ENCODE data around the gene RAPH1. TPM values are rescaled to one million over a fixed set of nuclear protein-coding genes. Genes with fewer than 3 reads are reported as not detected.
"Not testable (repeated sequence)": the region's sequence is repeated elsewhere in the genome, so short reads cannot be mapped to it uniquely, and the experiment has no call there.

RAPH1 gene
- total RNA-seq, 2 donors from 2014 or later: 7.7 to 9.0 TPM

DNA sequence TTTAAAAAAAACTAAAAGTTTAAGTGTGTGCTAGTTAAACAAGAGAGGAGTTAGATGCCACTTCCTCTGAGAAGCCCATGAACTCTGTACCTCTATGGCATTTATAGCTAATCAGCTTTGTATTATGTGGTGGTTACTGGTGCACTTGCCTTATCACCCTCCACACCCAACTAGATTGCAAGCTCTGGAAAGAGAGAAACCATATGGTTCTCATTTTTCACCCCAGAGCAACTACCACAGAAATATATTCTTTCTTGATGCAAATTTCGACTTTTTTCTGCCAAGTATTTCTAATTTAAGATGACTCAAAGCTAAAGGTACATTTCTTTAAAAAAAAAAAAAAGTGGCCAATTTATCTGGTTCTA is 24.2 kb downstream of the RAPH1 start:
- Mint-ChIP-seq H3K27ac (no peak overlapping the region), H3K9me3 (no peaks in the 10 kb centered on the region), H3K36me3 (peaks cover 0 to 8% of the 10 kb centered on the region in 2 donors)
- ATAC-seq: no peak
- no peak for DNase-seq (ENCODE audit: low spot score in 2 of 2)

GRCh38 chr2:203510256-203510940 is 24.7 kb downstream of the RAPH1 start:
- H3K27ac Mint-ChIP-seq: peak overlapping the region in 1 of 2 donors; percentile 9
- no peaks in the 10 kb centered on the region for H3K9me3 Mint-ChIP-seq
- peaks cover 0 to 6% of the 10 kb centered on the region in 2 donors for H3K36me3 Mint-ChIP-seq
- no peak for ATAC-seq
- DNase-seq (ENCODE audit: low spot score in 2 of 2): no peak

- Mint-ChIP-seq H3K36me3 (peaks cover 5 to 26% of the 10 kb centered on the region in 2 donors), H3K9me3 (peaks cover 5 to 14% of the 10 kb centered on the region in 2 donors)
- DNase-seq (ENCODE audit: low spot score in 2 of 2); H3K27ac Mint-ChIP-seq; ATAC-seq: not testable (repeated sequence)
Observed at GRCh38 chr2:203503460-203503859, 31.6 kb downstream of the RAPH1 start.

- H3K9me3 Mint-ChIP-seq: peaks cover 5 to 14% of the 10 kb centered on the region in 2 donors
- H3K27ac Mint-ChIP-seq: no peak overlapping the region
- ATAC-seq: no peak
- H3K36me3 Mint-ChIP-seq: peaks cover 5 to 26% of the 10 kb centered on the region in 2 donors
- no peak for DNase-seq (ENCODE audit: low spot score in 2 of 2)
Observed at GRCh38 chr2:203501873-203502272, 33.2 kb downstream of the RAPH1 start.

DNA sequence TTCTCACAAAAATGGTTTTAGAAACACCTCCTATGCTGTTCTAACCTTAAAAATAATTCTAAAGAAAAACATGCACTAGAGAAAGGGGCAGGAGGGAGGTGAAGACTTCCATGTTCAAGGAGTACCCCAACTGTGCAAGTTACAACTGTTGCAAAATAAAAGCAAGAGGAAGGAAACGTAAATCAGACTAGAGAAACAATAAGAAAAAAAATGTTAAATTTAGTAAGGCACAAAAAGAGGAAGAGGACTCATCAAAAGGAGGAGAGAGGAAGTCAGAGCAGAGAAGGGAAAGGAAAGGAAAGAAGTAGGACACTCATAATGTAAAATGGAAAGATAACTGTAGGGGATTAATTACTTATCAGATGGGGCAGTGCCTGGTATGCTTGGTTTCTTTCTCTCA is 34.1 kb downstream of the RAPH1 start:
- H3K9me3 Mint-ChIP-seq: peaks cover 5 to 14% of the 10 kb centered on the region in 2 donors
- H3K36me3 Mint-ChIP-seq: peaks cover 5 to 26% of the 10 kb centered on the region in 2 donors
- DNase-seq (ENCODE audit: low spot score in 2 of 2) (no peak), ATAC-seq (no peak)
- H3K27ac Mint-ChIP-seq: no peak overlapping the region

- Mint-ChIP-seq H3K9me3 (peaks cover 5 to 14% of the 10 kb centered on the region in 2 donors), H3K36me3 (peaks cover 5 to 26% of the 10 kb centered on the region in 2 donors), H3K27ac (no peak overlapping the region)
- DNase-seq (ENCODE audit: low spot score in 2 of 2): no peak
- no peak for ATAC-seq
Observed at GRCh38 chr2:203500297-203500696, 34.8 kb downstream of the RAPH1 start.

DNA sequence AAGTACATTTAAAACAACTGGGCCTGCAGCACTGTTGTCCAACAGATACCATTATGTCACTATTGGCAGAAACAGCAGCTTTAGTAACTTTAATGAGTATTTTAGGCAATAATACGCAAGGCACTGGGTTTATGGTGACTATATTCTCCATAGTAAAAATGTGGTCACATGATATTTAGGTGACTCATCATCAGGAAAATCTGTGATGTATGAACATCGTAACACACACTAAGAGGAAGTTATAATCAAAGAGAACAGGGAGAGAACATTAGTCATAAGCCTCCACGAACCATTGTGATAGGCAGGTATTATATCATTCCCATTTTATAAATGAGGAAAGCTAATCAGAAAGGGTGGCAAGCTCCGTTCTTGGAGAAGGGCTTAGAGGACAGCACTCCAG is 36.9 kb downstream of the RAPH1 start:
- DNase-seq (ENCODE audit: low spot score in 2 of 2): no peak
- Mint-ChIP-seq H3K36me3 (peaks cover 0 to 17% of the 10 kb centered on the region in 2 donors), H3K27ac (no peak overlapping the region), H3K9me3 (peaks cover 5 to 7% of the 10 kb centered on the region in 2 donors)
- peak in 1 of 2 donors; percentile 53 for ATAC-seq

- Mint-ChIP-seq H3K27ac (peak overlapping the region in 1 of 2 donors; percentile 49), H3K9me3 (no peaks in the 10 kb centered on the region), H3K36me3 (peaks cover 0 to 24% of the 10 kb centered on the region in 2 donors)
- no peak for DNase-seq (ENCODE audit: low spot score in 2 of 2)
- peak; percentile 53 to 80 for ATAC-seq
Observed at GRCh38 chr2:203492965-203493364, 42.1 kb downstream of the RAPH1 start.

DNA sequence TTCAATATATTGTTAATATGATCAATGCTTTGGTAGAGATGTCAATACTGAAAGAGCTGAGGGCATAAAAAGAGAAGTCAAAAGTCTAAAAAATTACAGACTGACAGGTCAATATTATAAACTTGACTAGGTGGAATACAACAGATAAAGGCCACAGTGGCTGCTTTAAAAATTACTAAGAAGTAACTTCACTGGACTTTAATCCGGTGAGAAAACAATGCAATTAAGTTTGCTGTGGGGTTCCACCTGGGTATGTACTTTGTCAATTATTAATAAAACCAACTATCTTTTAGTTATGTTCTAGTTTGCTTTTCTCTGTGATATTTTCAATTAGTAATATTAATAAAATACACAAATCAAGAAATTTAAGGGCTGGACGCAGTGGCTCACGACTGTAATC is 44.7 kb downstream of the RAPH1 start:
- DNase-seq (ENCODE audit: low spot score in 2 of 2) (no peak), ATAC-seq (no peak)
- H3K9me3 Mint-ChIP-seq: no peaks in the 10 kb centered on the region
- peaks cover 0 to 26% of the 10 kb centered on the region in 2 donors for H3K36me3 Mint-ChIP-seq
- H3K27ac Mint-ChIP-seq: no peak overlapping the region

GRCh38 chr2:203489531-203489930 is 45.6 kb downstream of the RAPH1 start:
- ATAC-seq (no peak), DNase-seq (ENCODE audit: low spot score in 2 of 2) (no peak)
- H3K9me3 Mint-ChIP-seq: no peaks in the 10 kb centered on the region
- H3K36me3 Mint-ChIP-seq: peaks cover 0 to 21% of the 10 kb centered on the region in 2 donors
- no peak overlapping the region for H3K27ac Mint-ChIP-seq

DNA sequence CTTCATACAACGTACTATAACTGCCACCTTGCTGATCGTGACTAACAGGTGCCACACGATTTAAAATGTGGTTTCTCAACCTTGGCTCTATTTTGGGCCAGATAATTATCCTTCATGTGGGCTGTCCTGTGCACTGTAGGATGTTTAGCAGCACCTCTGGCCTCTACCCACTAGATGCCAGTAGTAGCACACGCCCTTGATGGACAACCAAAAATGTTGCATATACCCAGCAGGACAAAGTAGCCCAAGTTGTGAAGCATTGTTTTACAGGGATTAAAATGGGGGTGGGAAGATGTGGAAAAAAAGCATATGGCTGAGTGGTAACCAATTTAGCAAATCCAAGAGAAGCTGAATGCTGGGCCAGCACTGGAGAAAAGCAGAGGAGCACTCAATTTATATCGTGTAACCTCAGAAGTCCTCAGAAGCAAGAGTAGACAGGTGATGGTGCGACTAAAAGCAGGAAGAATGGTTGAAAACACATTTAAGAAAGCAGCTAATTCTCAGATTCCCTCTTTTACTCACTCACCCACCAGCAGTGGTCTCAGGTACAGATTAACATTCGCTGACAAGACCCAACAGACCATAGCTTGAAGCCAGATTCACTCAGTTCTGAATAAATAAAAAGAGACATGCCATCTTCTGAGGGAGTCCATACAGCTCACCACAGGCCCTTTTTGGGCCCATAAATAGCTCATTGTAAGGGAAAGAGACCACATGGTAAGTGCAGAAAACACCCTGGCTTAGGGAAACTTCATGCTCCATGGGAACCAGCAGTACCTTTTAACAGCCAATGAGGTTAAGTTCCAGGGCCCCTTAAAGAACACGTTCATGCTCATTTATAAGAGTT is 50.6 kb downstream of the RAPH1 start:
- ATAC-seq (peak; percentile 81 to 88), DNase-seq (ENCODE audit: low spot score in 2 of 2) (peak in 1 of 2 donors; percentile 30)
- Mint-ChIP-seq H3K27ac (peak overlapping the region; percentile 23 to 65), H3K9me3 (no peaks in the 10 kb centered on the region), H3K36me3 (peaks cover 0 to 11% of the 10 kb centered on the region in 2 donors)

DNA sequence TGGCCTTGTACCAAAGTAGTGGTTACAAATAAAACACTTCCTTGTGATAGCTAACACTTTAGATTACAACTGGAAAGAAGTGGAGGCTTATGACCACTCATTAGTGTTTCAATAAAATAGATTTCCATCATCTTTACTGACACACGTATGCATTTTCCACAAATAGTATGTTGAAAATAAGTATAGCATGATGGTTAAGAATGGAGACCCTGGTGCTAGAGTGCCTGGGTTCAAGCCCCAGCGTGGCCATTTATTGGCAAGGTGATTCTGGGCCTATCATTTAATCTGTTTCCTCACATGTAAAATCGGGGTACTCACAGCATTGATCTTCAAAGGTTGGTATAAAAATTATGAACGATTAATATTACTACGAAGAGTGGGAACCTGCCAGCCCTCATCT is 54.5 kb downstream of the RAPH1 start:
- H3K27ac Mint-ChIP-seq: no peak overlapping the region
- ATAC-seq (no peak), DNase-seq (ENCODE audit: low spot score in 2 of 2) (no peak)
- H3K36me3 Mint-ChIP-seq: no peaks in the 10 kb centered on the region
- H3K9me3 Mint-ChIP-seq: no peaks in the 10 kb centered on the region

GRCh38 chr2:203476881-203477280 is 58.2 kb downstream of the RAPH1 start:
- no peak overlapping the region for H3K27ac Mint-ChIP-seq
- DNase-seq (ENCODE audit: low spot score in 2 of 2) (no peak), ATAC-seq (no peak)
- no peaks in the 10 kb centered on the region for H3K36me3 Mint-ChIP-seq
- no peaks in the 10 kb centered on the region for H3K9me3 Mint-ChIP-seq

DNA sequence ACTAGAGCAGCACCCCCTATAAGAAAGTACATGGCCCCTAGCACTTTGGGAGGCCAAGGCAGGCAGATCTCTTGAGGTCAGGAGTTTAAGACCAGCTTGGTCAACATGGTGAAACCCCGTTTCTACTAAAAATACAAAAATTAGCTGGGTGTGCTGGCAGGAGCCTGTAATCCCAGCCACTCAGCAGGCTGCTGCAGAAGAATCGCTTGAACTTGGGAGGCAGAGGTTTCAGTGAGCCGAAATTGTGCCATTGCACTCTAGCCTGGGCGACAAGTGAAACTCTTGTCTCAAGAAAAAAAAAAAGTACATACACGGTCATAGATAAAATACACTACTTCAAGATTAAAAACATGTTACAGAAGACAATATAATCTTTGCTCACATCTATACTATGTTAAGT is 63.8 kb downstream of the RAPH1 start:
- no peaks in the 10 kb centered on the region for H3K36me3 Mint-ChIP-seq
- DNase-seq (ENCODE audit: low spot score in 2 of 2): no peak
- H3K9me3 Mint-ChIP-seq: no peaks in the 10 kb centered on the region
- no peak overlapping the region for H3K27ac Mint-ChIP-seq
- no peak for ATAC-seq

DNA sequence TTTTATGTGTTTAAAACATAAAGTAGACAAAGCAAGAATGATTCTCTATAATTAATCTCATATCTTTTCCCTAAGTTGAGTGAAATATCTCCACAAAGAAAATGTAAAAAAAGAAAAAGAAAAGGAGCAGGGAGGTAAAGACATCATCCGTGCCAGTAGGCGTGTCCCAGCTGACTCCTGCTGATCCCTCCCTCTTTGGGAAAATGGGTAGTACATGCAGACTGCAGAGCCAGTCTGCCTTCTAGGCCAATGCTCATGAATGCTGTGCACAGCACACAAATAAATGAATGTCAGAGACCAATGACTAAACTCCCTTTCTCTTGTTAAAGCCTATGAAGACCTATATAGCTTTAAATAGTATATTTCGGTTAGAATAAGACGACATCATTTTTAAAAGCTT is 64.7 kb downstream of the RAPH1 start:
- H3K27ac Mint-ChIP-seq: no peak overlapping the region
- no peaks in the 10 kb centered on the region for H3K9me3 Mint-ChIP-seq
- no peak for DNase-seq (ENCODE audit: low spot score in 2 of 2)
- H3K36me3 Mint-ChIP-seq: no peaks in the 10 kb centered on the region
- no peak for ATAC-seq

GRCh38 chr2:203469546-203469945 is 65.6 kb downstream of the RAPH1 start:
- Mint-ChIP-seq H3K9me3 (no peaks in the 10 kb centered on the region), H3K27ac (no peak overlapping the region), H3K36me3 (no peaks in the 10 kb centered on the region)
- no peak for DNase-seq (ENCODE audit: low spot score in 2 of 2)
- ATAC-seq: no peak

DNA sequence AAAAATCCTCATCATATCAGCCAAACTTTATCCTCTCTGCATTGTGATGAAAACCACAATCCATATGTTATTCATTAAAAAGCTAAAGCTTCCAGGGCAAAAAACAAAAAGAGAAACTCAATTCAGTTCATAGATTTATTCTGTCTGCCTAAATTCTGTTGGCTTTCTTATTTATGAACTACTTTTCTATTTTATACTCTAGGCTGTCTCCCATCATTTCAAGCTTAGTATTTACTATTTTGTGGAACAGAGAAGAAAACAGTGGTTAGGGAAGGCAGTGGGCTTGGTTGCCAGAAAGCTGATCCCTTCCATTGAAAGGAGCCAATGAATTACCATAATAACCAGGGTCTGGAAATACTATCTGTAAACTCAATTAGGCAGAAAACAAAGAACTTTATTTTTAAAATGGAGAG is 71.8 kb downstream of the RAPH1 start:
- H3K9me3 Mint-ChIP-seq: no peaks in the 10 kb centered on the region
- DNase-seq (ENCODE audit: low spot score in 2 of 2) (no peak), ATAC-seq (no peak)
- no peak overlapping the region for H3K27ac Mint-ChIP-seq
- H3K36me3 Mint-ChIP-seq: no peaks in the 10 kb centered on the region

Measured in activated naive CD4-positive, alpha-beta T cell treated with anti-CD3 and anti-CD28 coated beads, Interleukin-2, amount 50 U/mL, for 72 hours (primary cell).